OCI-LY7 (cell line): ENCODE results near the gene SCAMP2. TPM values are rescaled to one million over a fixed set of nuclear protein-coding genes. Genes with fewer than 3 reads are reported as not detected.
A peak's percentile ranks its signal among the peaks of the same experiment; 100 is the strongest.

Experiments used
- BruUV-seq: library from RNA; stranded (reverse); fragments of 400-500 nt; replicated peaks from 2 replicates; lab custom pipeline; 2021; lab: Mats Ljungman, UMichigan
- CTCF ChIA-PET: fragments of 300-600 bp; sonication (Branson Sonifier 250); formaldehyde crosslinking; loops from one replicate; lab custom pipeline; 2022; ENCODE audit warnings: antibody characterized with exemption; ENCODE audit not compliant: unreplicated experiment; lab: Charles Lee
- POLR2A ChIA-PET: fragments of 300-600 bp; sonication (Branson Sonifier 250); formaldehyde crosslinking; loops from one replicate; lab custom pipeline; 2022; ENCODE audit warnings: antibody characterized with exemption; lab: Charles Lee
- DNase-seq: peaks from one replicate; pipeline ENCODE4 v3.0.0-alpha.2; 2015; ENCODE audit warnings: low spot score
- H2AFZ ChIP-seq: fragments of 200-600 bp; sonication (generic), shearing (Covaris generic); 2 replicates; pipeline ENCODE4 v1.6.1; 2014; ENCODE audit warnings: mild to moderate bottlenecking, antibody characterized with exemption, low read length, moderate library complexity
- H3K27ac ChIP-seq: fragments of 200-600 bp; sonication (generic); 2 replicates; pipeline ENCODE4 v1.5.1; 2014; ENCODE audit warnings: mixed run types, low read depth, mild to moderate bottlenecking, moderate library complexity, low read length, inconsistent platforms; ENCODE audit not compliant: poor library complexity, severe bottlenecking
- H3K36me3 ChIP-seq: fragments of 200-600 bp; sonication (generic); 2 replicates; pipeline ENCODE4 v1.6.1; 2014; ENCODE audit warnings: mild to moderate bottlenecking, antibody characterized with exemption, low read length, moderate library complexity, mixed read lengths; ENCODE audit not compliant: insufficient read depth
- H3K4me1 ChIP-seq: fragments of 200-600 bp; sonication (generic); 2 replicates; pipeline ENCODE4 v1.5.1; 2014; ENCODE audit warnings: mild to moderate bottlenecking, low read length; ENCODE audit not compliant: insufficient read depth, poor library complexity, severe bottlenecking
- H3K4me2 ChIP-seq: fragments of 200-600 bp; sonication (generic); 2 replicates; pipeline ENCODE4 v1.6.1; 2014; ENCODE audit warnings: mild to moderate bottlenecking, low read length
- H3K4me3 ChIP-seq: fragments of 200-600 bp; sonication (generic); 2 replicates; pipeline ENCODE4 v1.5.1; 2014; ENCODE audit warnings: mild to moderate bottlenecking, low read depth, low read length; ENCODE audit not compliant: poor library complexity, severe bottlenecking
- H3K79me2 ChIP-seq: fragments of 200-600 bp; sonication (generic); 2 replicates; pipeline ENCODE4 v1.6.1; 2016; ENCODE audit warnings: low read depth, mild to moderate bottlenecking, low read length, moderate library complexity, mixed read lengths; ENCODE audit not compliant: insufficient read depth
- H3K9me2 ChIP-seq: fragments of 200-600 bp; sonication (generic); 2 replicates; pipeline ENCODE4 v1.6.1; 2016; ENCODE audit warnings: mild to moderate bottlenecking, low read length, mixed read lengths; ENCODE audit not compliant: insufficient read depth
- H3K9me3 ChIP-seq: fragments of 200-600 bp; sonication (generic); 2 replicates; pipeline ENCODE4 v1.6.1; 2014; ENCODE audit warnings: mild to moderate bottlenecking, mixed run types, low read length, mixed read lengths
- H4K20me1 ChIP-seq: fragments of 200-600 bp; sonication (generic); 2 replicates; pipeline ENCODE4 v1.6.1; 2014; ENCODE audit warnings: mild to moderate bottlenecking, antibody characterized with exemption, low read length, moderate library complexity, mixed read lengths; ENCODE audit not compliant: insufficient read depth
- CTCF ChIP-seq: fragments of 200-600 bp; sonication (generic); conservative IDR thresholded peaks from 2 replicates; pipeline ENCODE4 v1.5.1; 2014; ENCODE audit warnings: mild to moderate bottlenecking, antibody characterized with exemption, low read length, moderate library complexity, mixed read lengths
- EZH2phosphoT487 ChIP-seq: fragments of 200-600 bp; sonication (generic); IDR thresholded peaks from 2 replicates; pipeline ENCODE4 v1.6.1; 2018; ENCODE audit warnings: low read depth, borderline replicate concordance, mild to moderate bottlenecking, mixed run types, antibody characterized with exemption, low read length, moderate library complexity, mixed read lengths
- intact Hi-C: fragments of 100-400 bp; cut with micrococcal nuclease; formaldehyde crosslinking; loops from one replicate; pipeline ENCODE4 v1.10.0; 2022; ENCODE audit not compliant: unreplicated experiment
- total RNA-seq, 2 experiments: library from RNA; depleted of rRNA in 1 of 2; stranded (reverse); fragments of >200 nt in 1 of 2; shearing (Covaris generic) in 1 of 2; gene quantifications; 2 replicates each; pipeline ENCODE4 v1.2.3, GENCODE V29; 2014 to 2022

The SCAMP2 gene
- total RNA-seq, 2 experiments from 2014 or later: 24.6 to 55.2 TPM

GRCh38 chr15:74913041-74913440, 39.9 kb upstream of the SCAMP2 start:
- POLR2A ChIA-PET: no interaction called here

DNA sequence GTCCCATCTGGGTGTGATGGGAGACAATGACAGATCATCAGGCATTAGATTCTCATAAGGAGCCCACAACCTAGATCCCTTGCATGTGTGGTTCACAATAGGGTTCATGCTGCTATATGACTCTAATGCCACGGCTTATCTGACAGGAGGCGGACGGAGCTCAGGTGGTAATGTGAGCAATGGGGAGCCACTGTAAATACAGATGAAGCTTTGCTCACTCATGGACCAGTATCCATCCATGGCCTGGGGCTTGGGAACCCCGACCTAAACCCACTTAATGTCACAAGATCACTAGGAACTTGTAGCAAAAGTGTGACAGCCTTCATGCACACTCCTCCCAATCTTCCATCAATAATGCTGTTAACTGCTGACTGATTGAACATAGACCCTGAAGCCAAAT, 35.5 kb upstream of the SCAMP2 start:
- BruUV-seq: no TSS peak
- Histone ChIP-seq H3K9me3 (no peaks in the 10 kb centered on the region), H3K27ac (no peak overlapping the region), H3K9me2 (no peaks in the 10 kb centered on the region), H3K4me2 (no peak overlapping the region), H2AFZ (no peak overlapping the region), H3K79me2 (peaks cover 7% of the 10 kb centered on the region; the same call in 1 of the 2 replicates), H3K36me3 (peaks cover 52% of the 10 kb centered on the region), H4K20me1 (no peaks in the 10 kb centered on the region), H3K4me3 (no peak overlapping the region), H3K4me1 (peaks cover 26% of the 10 kb centered on the region)
- ChIA-PET POLR2A (interaction anchor here (1.3 to 1.4 kb wide), 2 partner anchors 9 to 39 kb away, joined by 4 to 5 read pairs; no protein-coding TSS in a partner anchor), CTCF (interaction anchor here (1.9 kb wide), 1 partner anchor 42 kb away, joined by 7 read pairs; no protein-coding TSS in a partner anchor)
- intact Hi-C loops: no loop called here
- no peak for DNase-seq
- no peak for TF ChIP-seq CTCF
- TF ChIP-seq EZH2phosphoT487: no peak

More at GRCh38 chr15:74913041-74913440, 39.9 kb upstream of the SCAMP2 start:
- Histone ChIP-seq H2AFZ (no peak overlapping the region), H4K20me1 (no peaks in the 10 kb centered on the region), H3K79me2 (no peaks in the 10 kb centered on the region), H3K4me1 (no peaks in the 10 kb centered on the region), H3K9me3 (no peaks in the 10 kb centered on the region), H3K27ac (no peak overlapping the region), H3K36me3 (peaks cover 79% of the 10 kb centered on the region), H3K9me2 (no peaks in the 10 kb centered on the region), H3K4me2 (no peak overlapping the region), H3K4me3 (no peak overlapping the region)
- intact Hi-C loops: no loop called here
- TF ChIP-seq EZH2phosphoT487: no peak
- no TSS peak for BruUV-seq
- DNase-seq: no peak
- CTCF ChIA-PET: no interaction called here

DNA sequence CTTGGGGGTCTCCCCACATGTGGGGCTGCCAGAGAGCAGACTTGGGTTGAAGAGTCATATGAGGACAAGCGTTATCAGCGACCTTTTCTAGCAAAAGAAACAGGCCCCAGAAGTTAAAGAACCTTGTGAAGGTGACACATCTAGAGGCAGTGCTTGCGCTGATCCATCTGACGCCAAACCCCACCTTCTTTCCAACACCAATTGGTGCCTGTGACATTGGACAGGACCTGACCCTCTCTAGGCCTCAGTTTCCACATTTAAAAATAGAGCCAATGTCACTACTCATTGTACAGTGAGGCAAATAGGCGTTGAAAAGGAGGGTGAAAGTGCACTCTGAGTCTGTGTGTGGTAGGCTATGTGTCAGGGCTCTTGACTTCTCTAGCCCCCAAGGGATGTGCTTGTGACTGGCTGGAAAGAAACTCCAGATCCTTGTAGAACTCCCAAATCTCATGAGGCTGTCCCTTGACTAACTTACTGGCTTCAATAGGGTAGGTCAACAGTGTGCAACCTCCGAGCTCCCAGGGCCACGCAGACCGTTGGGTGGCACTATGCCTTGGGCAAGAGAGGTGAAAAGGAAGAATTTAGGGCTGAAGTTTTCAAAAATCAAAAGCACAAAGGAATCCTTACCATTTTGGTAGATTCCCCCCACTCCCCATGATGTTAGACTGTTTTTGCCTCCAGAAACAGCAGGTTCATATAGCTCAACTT, 34.2 kb upstream of the SCAMP2 start:
- Histone ChIP-seq H3K4me2 (peak overlapping the region; percentile 100), H3K4me3 (peak overlapping the region; percentile 91), H3K9me3 (no peaks in the 10 kb centered on the region), H3K4me1 (peaks cover 37% of the 10 kb centered on the region), H2AFZ (peak overlapping the region; percentile 96), H3K36me3 (peaks cover 48% of the 10 kb centered on the region), H3K79me2 (peaks cover 7% of the 10 kb centered on the region; the same call in 1 of the 2 replicates), H3K9me2 (no peaks in the 10 kb centered on the region), H3K27ac (peak overlapping the region; percentile 59), H4K20me1 (no peaks in the 10 kb centered on the region)
- CTCF ChIA-PET: interaction anchor here (0.5 to 1.9 kb wide), 2 partner anchors 44 to 47 kb away, joined by 5 to 7 read pairs; no protein-coding TSS in a partner anchor
- TF ChIP-seq EZH2phosphoT487 (no peak), CTCF (no peak)
- POLR2A ChIA-PET: interaction anchor here (1.0 to 1.5 kb wide), 8 partner anchors 8 to 86 kb away, joined by 3 to 5 read pairs (median 4); no protein-coding TSS in a partner anchor
- BruUV-seq: TSS peak; percentile 81
- intact Hi-C loops: no loop called here
- DNase-seq: no peak
